GM08714 (cell line): Measurements from ENCODE around the gene PLA2G4B.

Experiments used
- H3K4me3 ChIP-seq: fragments of 200-500 bp; sonication (Bioruptor generic); 2 replicates; pipeline ENCODE4 v1.5.1; 2014; ENCODE audit warnings: mild to moderate bottlenecking, low read length, inconsistent platforms
- ZNF274 ChIP-seq: IDR thresholded peaks from 2 replicates; pipeline ENCODE4 v1.6.1; 2012; ENCODE audit warnings: mild to moderate bottlenecking, low read depth, low read length

PLA2G4B gene

DNA sequence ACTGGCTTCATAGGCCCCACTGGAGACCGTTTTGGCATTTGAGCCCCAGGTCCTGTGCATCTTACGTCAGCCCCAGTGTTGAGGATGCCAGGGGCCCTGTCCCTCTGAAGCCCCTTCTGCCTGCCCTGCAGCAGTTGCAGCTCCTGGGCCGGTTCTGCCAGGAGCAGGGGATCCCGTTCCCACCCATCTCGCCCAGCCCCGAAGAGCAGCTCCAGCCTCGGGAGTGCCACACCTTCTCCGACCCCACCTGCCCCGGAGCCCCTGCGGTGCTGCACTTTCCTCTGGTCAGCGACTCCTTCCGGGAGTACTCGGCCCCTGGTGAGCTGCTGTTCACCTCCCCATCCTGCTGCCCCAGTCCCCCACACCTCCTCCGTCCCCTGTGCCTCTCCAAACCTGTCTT is 8.6 kb downstream of the PLA2G4B start:
- H3K4me3 ChIP-seq, result no peak overlapping the region
- TF ChIP-seq ZNF274, result no peak

DNA sequence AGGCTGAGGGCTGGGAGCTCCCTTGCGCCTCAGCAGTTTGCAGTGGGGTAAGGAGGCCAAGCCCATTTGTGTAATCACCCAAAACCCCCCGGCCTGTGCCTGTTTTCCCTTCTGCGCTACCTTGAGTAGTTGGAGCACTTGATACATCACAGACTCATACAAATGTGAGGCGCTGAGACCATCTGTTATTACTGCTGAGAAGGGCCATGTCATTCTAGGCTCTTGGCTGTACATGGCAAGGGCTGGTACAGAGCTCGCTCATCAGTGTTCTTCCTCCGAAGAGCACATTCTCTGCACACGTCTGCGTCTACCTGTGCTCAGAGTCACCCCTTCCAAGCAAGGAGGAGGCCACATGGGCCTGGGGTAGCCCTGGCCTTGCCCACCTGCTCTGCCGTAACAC is 9.3 kb downstream of the PLA2G4B start:
- H3K4me3 ChIP-seq, result no peak overlapping the region
- no peak for TF ChIP-seq ZNF274

DNA sequence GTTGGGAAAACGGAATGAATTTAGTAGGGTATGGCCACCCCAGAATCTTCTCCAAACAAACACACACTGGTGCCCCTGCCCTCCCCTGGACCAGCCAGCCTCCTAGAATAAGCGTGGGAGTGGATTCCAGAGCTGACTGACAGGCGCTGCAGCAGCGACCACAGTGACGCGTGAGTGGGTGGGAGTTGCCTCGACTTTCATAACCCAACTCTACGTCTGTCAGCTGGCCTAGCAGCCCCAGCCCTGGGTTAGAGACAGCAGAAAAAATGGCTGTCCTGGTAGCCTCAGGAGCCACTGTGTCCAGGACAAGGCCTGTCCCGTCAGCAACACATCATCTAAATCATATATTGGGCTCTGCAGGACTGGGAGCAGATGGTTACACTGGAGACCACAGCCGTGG is 10.0 kb downstream of the PLA2G4B start:
- TF ChIP-seq ZNF274, result no peak
- no peak overlapping the region for H3K4me3 ChIP-seq

DNA sequence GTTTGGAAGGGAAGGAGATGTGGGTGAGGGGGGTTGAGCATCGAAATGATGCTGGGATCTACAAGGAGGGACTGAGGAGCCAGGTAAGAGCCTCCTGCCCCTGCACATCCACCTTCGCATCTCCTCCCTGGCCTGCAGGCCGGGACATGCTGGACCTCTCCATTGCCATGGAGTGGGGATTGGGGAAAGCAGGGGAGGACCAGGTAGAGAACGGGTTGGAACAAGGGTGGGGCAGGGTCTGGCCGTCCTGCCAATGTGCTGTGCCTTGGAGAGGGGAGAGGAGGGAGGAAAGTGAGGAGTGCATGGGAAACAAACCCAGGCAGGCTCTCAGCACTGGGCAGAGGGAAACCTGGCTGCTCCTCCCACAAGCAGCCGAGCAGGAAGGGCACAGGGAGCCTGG is 10.6 kb downstream of the PLA2G4B start:
- TF ChIP-seq ZNF274, result no peak
- no peak overlapping the region for H3K4me3 ChIP-seq

DNA sequence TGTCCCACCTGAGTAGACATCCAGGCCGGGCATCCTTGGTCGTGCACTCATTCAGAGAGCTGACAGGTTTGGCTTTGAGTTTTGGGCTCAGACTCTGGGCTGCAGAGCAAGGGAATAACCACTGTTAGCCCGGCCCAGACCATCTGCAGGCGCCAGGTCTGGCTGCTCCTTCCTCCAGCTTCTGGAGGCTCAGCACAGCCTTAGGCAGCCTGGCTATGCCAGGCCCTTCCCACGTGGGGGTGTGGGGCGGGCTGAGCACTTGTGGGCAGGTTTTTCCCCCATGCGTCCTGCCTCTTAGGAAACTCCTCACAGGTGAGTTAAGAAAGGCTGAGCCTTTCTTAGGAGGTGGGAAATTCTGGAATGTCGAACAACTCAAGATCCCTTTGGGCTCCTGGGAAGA is 11.2 kb downstream of the PLA2G4B start:
- no peak overlapping the region for H3K4me3 ChIP-seq
- TF ChIP-seq ZNF274, result no peak

DNA sequence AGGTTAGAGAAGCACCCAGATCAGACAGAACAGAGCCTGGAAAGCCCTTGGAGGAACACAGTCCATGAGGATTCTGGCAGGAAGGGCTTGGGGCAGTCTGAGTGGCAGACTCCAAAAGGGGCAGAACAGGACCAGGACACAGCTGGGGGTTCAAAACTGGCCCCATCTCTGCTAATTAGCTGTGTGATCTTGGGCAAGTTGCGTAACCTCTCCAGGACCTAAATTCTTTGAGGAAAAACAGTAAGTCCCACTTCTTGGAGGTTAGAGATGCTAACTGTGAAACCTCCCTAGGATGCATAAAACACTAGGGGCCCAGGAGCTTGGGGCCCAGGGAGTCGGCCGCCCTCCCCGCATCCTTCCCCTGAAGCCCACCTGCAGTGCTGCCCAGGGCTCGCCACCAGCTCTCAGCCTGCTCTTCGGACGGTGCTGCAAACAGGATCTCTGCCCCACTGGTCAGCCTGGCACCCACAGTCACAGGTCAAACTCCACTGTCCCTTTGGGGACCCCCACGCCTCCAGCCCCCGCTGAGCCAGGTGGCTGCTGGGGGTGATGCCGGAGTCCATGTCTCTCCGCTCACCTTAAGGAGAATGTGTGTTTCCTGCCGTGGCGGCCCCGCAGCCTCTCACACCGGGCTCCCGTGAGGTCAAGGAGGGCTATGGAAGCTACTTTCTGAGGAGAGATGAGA is 12.0 kb downstream of the PLA2G4B start:
- no peak for TF ChIP-seq ZNF274
- no peak overlapping the region for H3K4me3 ChIP-seq

DNA sequence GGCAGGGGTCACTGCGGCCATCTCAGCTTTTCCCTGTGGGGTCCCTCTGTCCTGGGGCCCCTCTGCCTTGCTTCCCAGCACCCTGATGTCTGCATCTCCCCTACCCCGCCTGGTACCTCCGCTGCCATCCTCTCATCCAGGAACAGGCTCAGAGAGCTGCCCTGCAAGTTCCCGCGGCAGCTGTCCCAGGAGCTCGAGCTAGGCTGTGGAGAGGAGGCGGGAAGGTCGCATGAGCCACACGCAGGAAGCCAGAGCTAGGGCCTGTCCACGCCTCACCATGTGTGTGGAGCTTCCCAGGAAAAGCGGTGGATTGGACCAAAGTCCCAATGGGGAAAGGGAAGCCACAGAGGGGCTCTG is 12.5 kb downstream of the PLA2G4B start:
- TF ChIP-seq ZNF274, result no peak
- H3K4me3 ChIP-seq, result no peak overlapping the region

DNA sequence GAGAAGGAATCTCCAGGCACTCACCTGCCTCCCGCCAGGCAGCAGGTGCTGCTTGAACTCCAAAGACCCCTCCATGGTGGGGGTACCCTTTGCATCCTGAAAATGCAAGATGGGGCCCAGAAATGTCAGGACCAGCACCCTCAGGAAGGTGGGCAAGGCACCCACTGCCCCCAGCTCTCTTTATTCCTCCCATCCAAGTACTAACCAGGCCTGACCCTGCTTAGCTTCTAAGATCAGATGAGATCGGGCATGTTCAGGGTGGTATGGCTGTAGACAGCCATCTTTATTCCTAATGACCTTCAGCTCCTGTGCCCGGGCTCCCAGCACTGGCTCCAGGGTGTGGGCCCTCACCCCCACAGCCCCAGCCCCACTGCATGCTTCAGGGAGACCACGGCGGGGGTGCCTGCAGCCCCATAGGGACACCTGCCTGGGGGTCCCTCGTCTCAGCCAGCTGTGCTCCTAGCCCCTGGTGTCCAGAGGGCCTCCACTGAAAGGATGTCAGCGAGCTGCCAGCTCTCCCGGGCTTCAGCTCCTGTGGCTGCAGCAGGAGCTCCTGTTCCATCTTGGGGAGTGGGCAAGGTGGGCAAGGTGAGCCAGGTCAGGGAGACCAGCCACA is 13.2 kb downstream of the PLA2G4B start:
- TF ChIP-seq ZNF274, result no peak

DNA sequence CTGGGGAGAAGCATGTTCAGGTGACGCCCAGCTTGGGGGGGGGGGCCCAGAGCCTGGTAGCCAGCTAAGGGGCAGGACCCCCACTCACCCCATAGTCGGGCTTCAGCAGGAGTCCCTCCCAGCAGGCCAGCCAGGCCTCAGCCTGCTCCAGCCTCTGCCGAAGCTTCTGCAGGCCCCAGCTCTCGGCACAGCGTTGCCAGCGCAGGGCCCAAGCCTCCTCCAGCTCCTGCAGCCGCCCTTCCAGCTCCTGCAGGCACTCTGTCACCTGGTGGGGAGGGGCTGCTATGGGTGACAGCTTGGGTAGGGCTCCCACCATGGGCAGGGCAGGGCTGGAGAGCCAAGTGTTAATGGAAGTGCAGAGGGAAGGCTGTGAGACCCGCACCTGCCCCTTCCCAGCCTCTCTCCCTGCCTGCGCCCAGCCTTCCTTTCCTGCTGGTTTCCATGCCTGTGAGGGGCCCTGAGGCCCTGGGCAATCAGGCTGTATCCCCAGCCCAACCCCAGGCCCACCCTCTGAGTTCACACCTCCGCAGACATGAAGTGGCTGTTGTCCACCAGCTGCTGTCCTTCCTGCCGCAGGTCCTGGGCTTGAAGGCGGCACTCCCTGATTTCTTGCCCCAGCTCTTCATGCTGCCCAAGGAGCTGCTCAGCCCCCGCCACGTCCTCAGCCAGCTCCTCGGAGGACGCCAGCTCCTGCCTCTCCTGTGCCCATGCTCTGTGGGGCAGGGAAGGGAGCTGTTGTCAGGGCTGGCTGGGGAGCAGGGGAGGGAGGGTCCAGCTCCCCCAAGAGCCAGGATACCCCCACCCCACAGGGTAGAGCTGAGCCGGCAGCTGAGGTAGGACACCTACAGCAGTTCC is 14.3 kb downstream of the PLA2G4B start:
- no peak for TF ChIP-seq ZNF274
- no peak overlapping the region for H3K4me3 ChIP-seq

More for the DNA sequence above, 13.2 kb downstream of the PLA2G4B start:
- H3K4me3 ChIP-seq, result no peak overlapping the region

DNA sequence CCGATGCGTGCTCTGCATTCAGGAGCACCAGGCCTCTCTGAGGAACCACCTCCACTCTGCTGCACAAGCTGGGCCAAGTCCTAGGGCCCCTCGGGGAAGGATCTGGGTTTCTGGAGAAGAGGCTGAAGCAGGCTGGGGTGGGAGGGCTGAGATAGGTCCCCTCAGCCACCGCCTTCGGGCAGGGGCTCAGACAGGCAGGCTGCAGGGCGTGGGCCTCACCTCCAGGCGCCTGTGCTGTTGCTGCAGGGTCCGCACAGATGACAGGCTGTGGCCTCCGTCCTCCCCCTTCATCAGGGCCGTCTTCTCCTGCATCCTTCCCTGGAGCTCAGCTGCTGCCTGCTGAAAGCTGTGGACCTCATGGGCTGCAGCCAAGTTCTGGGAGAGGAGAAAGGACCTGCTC is 15.2 kb downstream of the PLA2G4B start:
- TF ChIP-seq ZNF274, result no peak
- H3K4me3 ChIP-seq, result no peak overlapping the region

DNA sequence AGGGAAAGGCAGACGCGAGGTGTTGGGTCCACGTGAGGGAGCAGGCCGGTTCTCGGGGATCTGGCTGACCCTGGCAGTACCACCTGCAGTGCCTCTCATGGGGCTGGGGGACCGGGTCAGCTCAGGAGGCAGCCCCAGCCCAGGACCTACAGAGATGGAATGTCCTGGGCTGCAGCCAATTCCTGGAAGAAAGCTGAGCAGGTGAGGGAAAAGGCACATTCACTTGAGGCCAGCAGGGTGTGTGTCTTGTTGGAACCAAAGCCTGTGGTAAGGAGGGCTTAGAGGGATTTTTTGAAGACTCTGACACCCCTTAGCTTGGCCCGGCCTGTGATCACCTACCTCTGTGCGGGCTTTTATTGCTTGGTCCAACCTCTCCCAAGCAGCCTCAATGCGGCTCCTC is 15.8 kb downstream of the PLA2G4B start:
- no peak overlapping the region for H3K4me3 ChIP-seq
- no peak for TF ChIP-seq ZNF274

DNA sequence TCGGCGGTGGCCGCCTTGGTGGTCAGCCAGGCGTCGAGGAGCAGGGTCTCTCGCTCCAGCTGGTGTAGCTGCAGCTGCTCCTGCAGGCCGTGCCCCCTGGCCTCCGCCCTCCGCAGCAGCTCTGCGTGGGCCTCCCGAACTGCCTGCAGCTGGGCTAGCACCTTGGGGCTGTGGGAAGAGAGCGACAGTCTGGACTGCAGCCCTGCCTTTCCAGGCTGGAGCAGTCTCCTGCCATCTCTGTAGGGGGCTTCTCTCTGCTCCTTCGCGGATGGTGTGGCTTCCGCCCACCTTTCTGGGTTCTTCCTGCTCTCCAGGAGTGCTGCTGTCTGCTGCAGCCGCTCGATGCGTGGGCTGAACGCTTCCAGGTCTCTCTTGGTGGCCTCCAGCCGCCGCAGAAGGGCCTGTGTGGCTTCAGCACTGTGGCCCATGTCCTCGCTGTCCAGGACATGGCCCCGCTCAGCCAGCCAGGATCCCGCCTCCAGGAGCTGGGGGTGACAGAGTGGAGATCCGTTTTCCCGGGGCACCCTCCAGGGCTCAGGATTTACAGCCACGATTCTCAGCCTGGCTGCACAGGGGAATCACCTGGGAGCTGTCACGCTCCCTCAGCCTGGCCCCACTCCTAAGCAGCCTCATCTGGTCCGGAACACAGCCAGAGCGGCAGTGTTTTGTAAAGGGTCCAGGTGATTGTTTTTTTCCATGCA is 16.8 kb downstream of the PLA2G4B start:
- no peak for TF ChIP-seq ZNF274
- H3K4me3 ChIP-seq, result no peak overlapping the region

DNA sequence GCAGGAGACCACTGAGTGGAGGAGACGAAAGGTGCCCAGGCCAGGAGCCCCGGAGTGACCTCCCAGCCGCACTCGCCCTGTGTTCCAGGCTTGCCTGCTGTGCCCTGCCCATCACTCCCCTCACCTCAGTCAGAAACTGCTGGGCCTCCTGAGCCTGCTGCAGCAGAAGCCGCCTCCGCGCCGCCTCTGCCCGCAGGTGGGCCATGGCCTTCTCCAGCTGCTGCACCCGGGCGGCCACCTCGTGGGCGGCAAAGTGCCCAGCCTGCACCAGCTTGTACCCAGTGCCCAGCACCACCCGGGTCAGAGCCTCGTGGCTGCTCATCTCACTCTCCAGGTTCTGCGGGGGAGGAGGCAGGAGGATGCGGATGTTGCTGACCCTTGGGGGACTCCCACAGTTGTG is 17.6 kb downstream of the PLA2G4B start:
- H3K4me3 ChIP-seq, result no peak overlapping the region
- TF ChIP-seq ZNF274, result no peak

DNA sequence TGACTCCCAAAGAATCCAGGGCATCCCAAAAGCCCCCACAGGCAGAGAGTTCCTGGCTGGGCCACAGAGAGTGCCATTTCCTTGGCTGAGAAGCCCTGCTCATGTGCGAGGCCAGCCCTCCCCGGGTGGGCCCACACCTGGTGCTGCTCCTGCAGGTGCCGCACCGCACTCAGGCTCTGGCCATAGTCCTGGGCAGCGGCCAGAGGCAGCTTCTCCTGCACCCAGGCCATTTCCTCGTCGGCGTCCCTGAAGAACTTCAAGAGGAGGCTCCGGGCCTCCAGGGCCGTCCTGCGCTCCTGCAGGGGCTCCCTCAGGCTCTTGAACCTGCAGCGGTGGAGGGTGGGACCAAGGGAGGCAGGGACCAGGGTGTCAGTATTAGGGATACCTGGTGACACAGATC is 18.1 kb downstream of the PLA2G4B start:
- no peak overlapping the region for H3K4me3 ChIP-seq
- TF ChIP-seq ZNF274, result no peak
